SK-N-SH treated with all-trans-retinoic acid at 6 μM for 48 hours (cell line): Measurements from ENCODE around the gene DPP6.

Source experiments
- CSDC2 ChIP-seq: fragments of 250-450 bp; sonication (Bioruptor Pico); IDR thresholded peaks from 2 replicates; pipeline ENCODE4 v1.5.0; 2020; ENCODE audit warnings: mild to moderate bottlenecking, moderate library complexity
- ZFP3 ChIP-seq: fragments of 250-450 bp; sonication (Bioruptor Pico); IDR thresholded peaks from 2 replicates; pipeline ENCODE4 v1.5.0; 2020; ENCODE audit warnings: mild to moderate bottlenecking, moderate library complexity

DNA sequence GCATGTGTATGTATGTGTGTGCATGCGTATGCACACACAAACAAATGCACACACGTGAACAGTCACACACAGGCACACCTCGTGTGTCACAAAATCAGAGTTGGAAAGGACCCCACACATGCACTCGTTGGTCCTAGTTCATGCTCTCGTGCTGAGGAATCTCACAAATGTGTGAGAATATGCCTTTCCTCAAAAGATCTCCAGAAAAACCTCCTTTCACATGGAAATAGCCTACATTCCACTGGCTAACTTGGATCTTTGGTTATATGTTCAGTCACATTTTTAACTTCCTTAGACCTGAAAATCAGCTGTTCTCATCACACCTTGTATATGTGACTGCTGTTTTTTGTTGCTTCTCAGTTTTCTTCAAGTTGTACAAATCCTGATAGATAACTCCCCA lies 256.7 kb downstream of the DPP6 start:
- no peak for TF ChIP-seq CSDC2 (CRISPR knock-in tag)
- TF ChIP-seq ZFP3 (CRISPR knock-in tag), result no peak
